Cerebellar cortex (tissue), 1 donor: Measurements from ENCODE around the gene PPP3R1.
"Not testable (repeated sequence)": the region's sequence is repeated elsewhere in the genome, so short reads cannot be mapped to it uniquely, and the experiment has no call there.

Experiments used
- DNase-seq: peaks from one replicate; pipeline ENCODE4 v3.0.0-alpha.2; 2015; ENCODE audit warnings: low spot score

The PPP3R1 gene

GRCh38 chr2:68188831-68189230 is 63.5 kb downstream of the PPP3R1 start:
- DNase-seq = no peak

DNA sequence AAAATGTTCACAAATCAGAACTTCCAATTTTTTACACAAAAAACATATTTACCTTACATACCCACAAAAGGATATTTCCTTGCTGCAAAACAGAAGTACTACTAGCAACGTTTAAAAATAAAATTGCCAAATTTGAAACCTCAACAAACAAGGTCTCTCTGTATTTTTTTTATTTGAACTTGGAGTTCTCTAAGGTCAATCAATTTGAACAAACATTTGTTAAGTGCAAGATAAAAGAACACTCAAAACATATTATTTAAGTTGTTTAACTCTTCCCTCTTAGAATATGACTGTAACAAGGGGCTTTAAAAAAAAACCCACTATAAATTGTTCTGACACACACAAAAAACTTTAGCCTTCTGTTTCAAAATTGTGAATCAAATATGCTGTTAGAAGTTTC is 65.0 kb downstream of the PPP3R1 start:
- no peak for DNase-seq

- DNase-seq = peak; percentile 34
Measured at GRCh38 chr2:68185541-68186164, 66.7 kb downstream of the PPP3R1 start.

DNA sequence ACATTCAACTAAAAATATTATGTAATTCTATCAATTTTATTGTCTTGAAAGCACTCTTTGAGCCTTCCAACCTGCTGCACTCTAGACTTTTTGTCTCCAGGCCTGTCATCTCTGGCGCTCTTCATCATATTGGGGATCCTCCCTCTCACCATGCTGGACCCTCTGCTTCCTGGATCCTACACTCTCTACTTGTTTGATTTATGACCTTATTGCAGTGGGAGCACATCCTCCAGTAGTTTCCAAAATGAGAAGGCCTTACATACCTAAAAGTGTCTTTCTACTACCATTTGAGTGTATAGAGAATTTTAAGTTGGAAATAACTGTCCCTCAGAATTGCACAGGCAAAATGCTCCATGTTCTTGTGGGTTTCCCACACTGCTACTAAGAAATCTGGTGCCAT is 69.4 kb downstream of the PPP3R1 start:
- no peak for DNase-seq

DNA sequence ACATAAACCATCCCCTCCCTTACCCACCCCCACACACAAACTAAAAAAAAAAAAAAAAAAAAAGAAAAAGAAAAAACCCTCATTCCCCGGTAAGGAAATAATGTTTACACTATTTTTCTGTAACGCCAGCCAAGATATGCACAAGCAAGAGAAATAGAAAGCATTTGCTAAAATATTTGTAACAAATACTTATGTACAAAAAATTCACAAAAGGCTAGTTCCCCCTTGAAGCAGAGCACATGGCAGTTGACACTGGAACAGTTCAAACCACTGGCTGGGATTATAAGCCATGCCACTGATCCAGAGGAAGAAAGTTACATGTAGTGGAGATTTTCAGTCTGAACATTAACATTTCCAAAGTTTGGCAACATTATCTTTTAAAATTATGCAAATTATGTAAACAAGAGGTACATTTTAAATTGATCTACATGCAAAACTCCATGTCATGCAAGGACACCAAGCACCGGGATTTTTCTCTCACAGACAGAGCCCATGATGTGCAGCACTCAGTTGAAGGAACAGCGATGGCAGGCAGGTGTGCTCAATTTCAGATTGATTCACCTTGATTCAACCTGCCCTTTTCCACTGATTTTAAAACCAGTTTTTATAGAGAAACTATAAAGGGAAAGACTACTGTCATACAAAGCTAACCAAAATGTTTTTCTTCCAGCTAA is 73.2 kb downstream of the PPP3R1 start:
- DNase-seq = no peak

- no peak for DNase-seq
Measured at GRCh38 chr2:68178432-68178831, 73.9 kb downstream of the PPP3R1 start.

GRCh38 chr2:68177541-68177940 is 74.8 kb downstream of the PPP3R1 start:
- DNase-seq = no peak

DNA sequence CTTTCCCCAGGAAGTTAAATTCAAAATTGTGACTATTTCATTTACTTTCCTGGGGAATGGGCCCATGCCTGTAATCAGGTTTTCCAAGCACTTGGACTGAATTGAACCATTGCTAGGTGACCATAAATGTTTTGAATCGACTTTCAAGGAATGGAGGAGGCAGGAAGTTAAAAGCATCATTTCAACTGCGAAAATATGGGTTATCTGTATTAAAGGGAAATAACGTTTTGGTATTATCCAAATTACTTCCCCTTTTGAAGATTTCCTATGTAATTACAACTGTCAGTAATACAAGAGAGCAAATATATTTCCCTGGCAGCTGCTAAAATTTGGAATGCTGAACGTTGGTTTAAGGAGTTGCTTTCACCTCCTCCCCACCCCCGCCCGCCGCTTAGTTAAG is 75.7 kb downstream of the PPP3R1 start:
- DNase-seq = no peak

DNA sequence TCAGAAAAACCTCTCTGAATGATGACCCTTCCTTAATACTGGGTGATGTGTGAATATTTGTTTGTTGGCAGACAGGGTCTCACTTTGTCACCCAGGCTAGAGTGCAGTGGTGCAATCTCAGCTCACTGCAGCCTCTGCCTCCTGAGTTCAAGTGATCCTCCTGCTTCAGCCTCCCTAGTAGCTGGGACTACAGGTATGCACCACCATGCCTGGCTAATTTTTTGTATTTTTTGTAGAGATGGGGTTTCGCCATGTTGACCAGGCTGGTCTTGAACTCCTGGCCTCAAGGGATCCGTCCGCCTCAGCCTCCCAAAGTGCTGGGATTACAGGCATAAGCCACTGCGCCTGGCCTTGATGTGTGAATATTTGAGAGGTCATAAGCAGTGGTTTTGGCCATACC is 77.1 kb downstream of the PPP3R1 start:
- DNase-seq = not testable (repeated sequence)

- no peak for DNase-seq
Measured at GRCh38 chr2:68172990-68173700, 79.2 kb downstream of the PPP3R1 start.

DNA sequence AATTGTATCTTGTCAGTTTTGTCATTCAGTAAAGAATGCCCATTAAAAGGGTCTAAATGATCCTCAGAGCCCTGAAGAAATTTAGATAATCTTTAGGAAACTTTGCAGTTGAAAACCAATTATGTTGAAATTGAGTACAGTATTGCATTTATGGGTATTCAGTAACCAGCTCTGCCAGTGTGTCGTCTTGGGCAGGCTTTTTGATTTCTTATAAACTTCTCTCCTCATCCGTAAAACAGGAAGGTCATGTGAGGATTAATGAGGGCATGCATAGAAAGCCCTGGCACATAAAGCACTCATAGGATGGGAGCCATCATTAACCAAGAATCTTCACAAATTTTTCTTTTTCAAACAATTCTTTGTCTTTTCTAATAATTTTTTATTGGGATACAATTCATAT is 79.8 kb downstream of the PPP3R1 start:
- DNase-seq = no peak

DNA sequence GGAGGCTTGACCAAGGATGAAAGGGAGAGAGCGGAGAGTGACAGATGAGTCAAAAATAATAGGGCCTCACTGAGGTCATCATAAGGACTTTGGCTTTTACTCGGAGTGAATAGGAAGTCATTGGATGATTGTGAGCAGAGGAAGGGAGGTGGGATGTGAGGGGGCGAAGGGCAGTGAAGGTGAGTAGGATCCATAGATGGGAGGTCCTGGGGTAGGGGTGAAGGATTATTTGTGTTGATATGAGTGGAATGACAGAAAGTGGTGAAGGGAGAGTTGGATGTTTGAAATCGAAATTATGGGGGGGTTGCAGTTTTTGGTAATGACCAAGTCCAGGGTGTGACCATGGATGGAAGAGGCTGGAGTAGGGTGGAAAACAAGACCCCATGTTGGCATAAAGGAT is 80.6 kb downstream of the PPP3R1 start:
- DNase-seq = no peak

DNA sequence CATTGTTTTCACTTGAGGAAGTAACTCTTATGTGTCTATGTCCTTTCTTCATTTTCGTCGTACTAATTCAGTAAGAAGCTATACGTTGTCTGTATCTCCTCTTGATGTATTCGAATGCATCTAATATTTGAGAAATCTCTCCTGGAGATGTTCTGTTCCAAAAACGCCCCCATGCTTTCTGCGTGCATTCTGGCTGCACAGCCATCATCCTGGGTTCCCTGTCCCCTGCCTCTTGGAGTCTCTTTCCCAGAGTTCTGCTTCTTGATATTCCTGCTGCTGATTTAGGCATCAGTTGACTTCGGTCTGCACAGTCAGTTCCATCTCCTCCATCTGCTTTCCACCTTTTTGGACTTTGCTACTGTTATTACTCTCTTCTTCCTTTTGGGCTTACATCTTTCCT is 81.2 kb downstream of the PPP3R1 start:
- DNase-seq = no peak

- no peak for DNase-seq
Measured at GRCh38 chr2:68169308-68169707, 83.0 kb downstream of the PPP3R1 start.

DNA sequence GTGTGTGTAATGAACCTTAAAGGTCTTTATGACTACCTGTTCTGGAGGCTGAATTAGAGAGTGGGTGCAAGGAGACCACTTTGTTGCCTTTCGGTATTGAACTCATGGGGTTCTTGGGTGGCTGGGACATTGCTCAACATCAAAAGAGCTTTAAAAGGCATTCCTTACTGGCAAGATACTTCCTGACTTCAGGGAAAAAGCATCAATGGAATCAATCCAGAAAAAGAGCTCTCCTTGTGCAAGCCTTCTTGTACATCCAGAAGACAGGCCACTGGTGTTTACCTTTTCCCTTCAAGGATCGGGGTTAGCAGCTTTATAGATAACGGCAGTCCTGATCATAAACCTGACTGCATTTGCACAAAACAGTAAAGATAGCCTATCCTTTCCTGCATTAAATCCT is 85.1 kb downstream of the PPP3R1 start:
- DNase-seq = no peak

DNA sequence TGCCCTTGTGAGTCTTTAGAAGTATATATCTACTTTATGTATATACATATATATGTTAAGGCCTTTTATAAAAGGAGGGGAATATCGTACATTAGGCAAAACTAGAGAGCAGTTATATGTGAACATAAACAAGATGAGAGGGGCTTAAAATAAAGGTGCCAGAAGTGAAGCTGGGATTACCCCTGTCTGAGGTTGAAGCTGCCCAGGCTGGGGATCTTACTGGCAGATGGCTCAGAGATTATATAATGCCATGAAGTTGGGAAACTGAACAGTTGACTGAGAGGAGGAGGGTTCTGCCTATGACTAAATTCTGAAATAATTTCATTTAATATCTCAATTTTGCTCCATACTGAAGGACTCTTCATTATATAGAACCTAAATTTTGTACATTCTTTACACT is 88.7 kb downstream of the PPP3R1 start:
- DNase-seq = no peak

- DNase-seq = no peak
Measured at GRCh38 chr2:68158134-68158447, 94.2 kb downstream of the PPP3R1 start.

DNA sequence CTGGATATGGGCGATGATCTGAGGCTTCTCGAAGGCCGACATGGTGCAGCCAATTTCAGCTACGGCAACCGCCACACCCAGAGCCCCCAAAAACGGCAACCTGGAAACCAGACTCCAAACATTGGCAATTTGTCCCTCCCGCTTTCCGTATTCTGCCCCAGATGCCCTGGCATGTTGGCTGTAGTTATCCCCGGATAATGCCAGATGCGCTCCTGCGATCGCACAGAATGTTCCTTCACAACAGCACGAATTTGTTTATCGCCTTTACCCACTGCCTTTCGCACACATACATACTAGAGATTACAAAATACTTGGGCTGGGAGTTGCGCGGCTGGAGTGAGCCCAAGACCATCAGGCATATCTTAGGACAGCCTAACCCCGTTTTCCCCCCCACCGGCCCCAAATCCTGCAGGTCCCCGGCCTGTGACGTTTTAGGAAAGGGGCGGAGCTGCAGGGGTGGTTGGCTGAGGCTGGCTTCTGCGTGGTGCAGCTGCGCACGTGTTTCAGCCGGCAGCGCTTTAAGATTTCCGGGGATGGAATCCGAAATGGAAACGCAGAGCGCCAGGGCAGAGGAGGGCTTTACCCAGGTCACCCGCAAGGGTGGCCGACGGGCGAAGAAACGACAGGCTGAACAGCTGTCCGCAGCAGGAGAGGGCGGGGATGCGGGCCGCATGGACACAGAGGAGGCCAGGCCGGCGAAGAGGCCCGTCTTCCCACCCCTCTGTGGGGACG is 94.8 kb downstream of the PPP3R1 start, which contains the start of gene PNO1:
Gene PNO1, plus strand, starts transcription at position 487 of the 732 bp plus-strand sequence. Its CDS starts 47 bp downstream, at position 534.
- peak; percentile 96 for DNase-seq

DNA sequence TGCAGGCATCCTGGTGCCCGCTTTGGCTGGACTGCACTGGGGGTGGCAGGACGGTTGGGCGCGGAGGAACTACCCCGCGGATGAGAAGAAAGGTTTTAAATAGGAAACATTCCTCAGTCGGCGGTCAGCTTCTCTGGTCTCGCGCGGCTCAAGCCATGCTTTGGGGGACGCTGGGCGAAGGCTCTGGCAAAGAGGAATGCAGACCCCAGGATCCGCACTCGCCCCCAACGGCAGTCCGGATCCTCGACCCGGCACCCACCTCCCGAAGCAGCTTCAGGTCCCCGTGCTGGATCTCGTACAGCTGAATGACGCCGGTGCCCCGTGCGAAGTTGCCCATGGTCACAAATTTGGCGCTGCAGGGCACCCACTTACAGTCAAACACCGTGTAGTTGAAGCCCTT is 95.3 kb downstream of the PPP3R1 start:
- DNase-seq = no peak

DNA sequence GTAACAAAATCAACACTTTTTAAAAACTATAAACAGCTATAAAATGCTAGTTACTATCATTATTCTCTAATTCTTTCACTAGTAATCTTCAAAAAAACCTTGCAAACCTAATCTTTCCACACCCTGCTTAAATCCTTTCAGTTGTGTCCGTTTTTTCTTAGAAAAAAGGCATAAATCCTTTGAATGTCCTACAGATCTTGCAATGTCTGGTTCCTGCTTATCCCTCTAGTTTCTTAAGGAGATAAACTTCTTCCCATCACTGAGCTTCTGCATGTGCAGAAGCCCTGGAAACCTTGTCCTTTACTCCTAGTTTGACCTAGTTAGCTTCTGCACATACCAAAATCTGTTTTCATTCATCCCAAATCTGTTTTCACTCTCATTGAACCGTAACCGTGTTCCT is 95.9 kb downstream of the PPP3R1 start:
- no peak for DNase-seq

GRCh38 chr2:68155618-68156017 is 96.7 kb downstream of the PPP3R1 start:
- DNase-seq = no peak

DNA sequence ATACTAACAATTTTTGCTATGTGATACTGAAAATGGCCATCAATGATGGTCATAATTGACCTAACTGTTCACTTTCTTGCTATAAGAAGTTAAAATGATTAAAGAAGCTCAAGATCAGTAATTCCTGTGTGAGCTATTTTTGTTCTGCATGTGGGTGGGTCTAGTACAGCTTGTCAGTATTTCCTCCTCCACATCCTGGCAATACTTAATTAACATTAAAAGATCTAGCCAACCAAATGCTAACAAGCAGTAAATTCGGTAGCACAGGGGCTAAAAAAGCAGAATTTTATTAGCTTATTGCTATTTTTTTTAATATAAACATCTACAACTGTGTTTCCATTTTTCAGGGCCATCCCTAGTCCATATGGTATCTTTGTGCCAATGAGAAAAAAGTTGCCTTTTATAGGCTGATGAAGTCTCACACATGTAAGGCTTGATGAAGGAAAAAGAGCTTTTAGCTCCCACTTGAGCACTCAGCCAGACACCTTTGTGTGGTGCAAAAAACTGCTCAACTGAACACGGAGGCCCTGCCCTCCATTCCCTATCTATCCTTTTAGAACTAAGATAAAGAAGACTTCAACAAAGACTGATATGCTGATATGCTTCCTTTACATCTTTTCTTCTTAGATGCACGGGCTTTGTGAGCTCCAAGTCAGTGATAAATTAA is 99.5 kb downstream of the PPP3R1 start:
- DNase-seq = no peak
